ENCODE measurements around the gene ADAM19.

Gene ADAM19

DNA sequence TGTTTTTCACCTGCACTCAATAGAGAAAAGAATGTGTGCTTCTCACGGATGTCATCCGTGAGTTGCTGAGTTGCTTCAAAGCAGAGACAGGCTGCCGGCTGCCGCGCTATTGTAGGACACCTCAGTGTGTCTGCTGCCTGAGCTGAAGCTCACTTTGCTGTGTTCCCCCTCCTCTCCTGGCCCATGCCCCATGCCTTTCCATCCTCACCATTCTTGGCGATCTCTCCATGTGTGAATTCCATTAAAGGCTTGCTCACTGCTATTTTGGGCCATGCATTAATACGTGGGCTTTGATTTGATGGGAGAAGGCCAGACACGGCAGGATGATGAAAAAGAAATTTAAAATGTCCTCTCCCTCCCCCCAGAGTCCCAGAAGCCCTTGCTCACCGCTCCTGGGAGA, 14.5 kb downstream of the ADAM19 start:
- DNase-seq: no peak

DNA sequence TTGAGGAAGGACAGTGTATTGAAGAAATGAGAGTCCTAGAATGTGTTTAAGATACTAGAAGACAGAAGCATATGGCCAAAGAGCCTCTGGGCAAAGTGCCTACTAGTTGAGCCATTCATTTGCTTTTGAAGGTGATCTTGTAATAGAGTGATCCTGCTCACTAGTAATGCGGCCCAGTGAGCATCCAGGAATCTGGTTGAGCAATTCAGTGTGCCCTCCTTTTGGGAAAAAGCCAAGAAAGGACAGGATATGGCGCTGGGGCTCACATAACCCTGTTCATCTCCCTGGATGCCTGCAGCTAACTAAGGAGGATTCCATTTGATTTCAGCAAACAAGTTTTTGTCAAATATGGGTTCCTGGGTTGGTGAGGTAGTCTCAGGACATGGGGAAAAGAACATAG, 16.3 kb downstream of the ADAM19 start:
- no peak for DNase-seq

DNA sequence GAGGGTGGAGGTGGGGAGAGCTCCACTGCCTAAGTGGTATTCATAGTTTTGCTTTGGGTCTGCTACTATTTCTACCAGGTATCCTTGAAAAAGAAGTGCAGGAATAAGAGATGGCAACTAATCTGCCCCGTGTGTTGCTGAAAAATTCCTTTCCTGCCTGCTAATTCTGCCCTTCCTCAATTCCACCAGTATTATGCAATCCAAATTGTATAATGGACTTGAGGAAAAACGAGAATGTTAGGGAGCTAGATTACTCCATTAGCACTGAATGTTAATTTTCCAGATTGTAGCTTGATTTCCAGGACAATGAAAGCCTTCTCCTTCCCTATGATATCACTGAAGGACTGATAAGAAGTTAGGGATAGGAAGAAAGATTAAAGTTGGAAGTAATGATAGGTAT, 16.9 kb downstream of the ADAM19 start:
- DNase-seq: no peak

DNA sequence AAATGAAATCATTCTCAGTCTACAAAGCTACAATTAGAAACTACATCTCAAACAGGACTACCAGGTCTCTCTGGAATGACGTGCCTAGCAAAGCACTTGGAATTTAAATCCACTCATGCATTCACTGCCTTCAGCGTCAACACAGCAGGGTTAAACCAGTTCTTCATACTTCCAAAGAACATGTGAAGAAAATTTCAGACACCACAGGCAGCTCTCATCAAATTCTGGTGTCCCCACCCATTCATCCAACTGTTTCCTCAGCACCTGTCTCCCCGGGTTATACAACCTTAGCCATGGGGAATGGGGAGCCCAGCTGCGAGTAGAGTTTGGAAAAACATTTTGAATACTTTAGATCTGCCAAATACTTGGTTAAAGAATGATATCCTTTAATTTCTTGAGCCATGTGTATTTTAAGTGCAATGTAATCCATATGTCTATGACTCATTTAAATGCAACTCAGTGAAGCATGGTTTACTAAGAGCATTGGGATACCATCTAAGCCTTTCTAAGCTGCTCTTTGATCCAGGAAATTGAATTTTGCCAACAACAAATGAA, 17.5 kb downstream of the ADAM19 start:
- DNase-seq: no peak

DNA sequence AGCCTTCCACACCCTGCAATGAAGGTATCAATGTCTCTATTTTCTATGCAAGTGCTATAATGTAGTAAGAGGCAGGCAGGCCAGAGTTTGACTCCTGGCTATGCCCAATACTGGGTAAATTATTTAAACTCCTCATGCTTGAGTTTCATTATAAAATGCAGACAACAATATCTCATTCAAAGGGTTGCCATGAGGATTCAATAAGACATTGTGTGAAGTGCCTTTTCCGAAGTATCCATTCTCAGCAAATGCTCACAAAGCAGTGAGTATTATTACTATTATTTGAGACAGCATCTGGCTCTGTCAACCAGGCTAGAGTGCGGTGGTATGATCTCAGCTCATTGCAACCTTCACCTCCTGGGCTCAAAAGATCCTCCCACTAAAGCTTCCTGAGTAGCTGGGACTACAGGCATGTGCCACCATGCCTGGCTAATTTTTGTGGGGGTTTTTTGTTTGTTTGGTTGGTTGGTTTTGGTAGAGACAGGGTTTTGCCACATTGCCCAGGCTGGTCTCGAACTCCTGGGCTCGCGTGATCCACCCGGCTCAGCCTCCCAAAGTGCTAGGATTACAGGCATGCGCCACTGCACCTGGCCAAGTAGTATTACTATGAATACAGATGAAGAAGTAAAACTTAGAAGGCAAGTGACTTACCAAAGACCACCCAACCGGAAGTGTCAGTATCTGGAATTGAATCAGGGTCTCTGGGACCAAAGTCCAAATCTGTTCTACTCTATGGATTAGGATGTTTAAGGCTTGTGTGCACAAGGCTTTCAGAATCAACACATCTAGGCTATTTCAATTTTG, 18.8 kb downstream of the ADAM19 start:
- DNase-seq: no peak

DNA sequence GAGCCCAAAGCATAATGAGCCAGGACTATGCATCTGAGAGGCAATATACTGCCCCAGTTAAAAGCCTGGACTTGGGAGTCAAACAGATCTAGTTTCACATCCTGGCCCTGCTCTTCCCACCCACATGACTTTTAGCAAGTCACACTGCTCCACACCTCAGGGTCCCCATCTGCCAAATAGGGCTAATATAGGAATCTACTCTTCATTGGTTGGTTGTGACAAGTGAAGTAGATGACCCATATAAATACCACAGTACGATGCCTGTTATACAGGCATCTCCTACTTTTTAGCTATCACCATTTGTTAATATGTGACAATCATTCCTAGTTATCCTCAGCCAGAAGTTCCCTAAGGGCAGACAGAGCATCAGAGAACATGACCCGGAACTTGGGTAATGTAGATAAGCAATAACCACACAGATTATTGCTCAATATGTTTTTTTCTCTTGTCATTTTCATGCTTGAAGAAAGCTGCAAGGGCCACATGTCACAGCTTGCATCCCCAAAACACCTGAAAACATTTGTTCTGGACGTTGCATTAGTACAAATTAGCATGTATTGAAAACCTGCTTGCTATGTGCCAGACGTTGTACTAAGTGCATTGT, 20.4 kb downstream of the ADAM19 start:
- no peak for DNase-seq

DNA sequence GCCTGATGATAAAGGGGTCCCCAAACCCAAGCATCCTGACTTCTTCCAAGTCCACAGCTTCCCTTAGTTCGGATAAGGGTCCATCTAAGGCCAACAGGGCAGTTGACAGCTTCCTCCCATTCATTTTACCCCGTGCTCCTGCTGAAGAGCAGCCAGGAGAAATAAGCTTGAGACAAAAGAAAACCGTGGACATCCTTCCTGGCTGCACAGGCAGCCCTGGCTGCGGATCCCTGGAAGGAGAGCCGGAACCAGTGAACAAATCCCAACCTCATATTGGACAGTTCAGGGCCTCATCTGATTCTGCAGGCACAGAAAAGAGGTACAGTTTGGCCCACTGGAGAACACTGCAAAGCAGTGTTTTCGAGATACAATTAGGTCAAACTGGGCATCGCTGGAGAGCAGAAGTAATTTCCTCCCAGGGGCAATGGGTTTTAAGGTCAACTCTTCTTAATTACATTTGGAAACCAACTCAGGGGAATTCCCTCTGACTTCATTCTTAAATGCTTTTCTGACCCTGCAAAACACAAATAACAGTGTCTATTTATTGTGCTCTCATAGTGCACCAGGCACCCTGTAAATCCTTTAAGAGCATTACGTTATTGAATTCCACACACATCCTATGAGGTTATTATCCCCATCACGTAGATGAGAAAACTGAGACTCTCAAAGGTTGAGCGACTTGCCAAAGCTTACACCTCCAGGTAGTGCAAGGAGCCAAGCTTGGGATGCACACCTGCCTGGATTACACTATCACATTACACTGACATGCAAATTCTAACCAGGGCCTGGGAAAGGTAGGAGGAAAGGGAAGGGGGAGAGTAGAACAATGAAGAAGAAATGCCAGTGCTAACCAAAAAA, 21.2 kb downstream of the ADAM19 start:
- no peak for DNase-seq

DNA sequence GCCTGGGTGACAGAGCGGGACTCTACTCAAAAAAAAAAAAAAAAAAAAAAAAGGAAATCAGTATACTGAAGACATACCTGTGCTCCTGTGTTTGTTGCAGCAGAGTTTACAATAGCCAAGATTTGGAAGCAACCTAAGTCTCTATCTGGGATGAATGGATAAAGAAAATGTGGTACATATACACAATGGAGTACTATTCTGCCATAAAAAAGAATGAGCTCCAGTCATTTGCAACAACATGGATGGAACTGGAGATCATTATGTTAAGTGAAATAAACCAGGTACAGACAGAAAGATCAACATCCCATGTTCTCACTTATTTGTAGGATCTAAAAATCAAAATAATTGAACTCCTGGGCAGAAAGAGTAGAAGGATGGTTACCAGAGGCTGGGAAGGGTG, 22.9 kb downstream of the ADAM19 start:
- no peak for DNase-seq

DNA sequence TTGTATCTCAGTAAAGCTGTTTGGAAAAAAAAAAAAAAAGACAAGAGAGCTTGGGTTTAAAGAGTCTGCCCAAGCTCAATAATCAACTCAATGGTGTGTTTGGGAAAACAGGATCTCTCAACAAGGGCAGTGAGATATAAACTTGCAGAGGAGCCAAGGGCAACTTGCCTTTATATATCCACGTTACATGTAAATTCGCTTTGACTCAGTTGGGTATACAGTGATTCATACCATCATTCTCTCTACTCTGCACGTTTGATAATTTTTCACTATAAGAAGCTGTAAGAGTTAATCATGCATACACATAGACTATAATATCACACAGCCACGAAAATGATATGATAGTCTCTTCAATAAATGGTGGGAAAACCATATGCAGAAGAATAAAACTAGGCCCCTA, 24.9 kb downstream of the ADAM19 start:
- DNase-seq: no peak

DNA sequence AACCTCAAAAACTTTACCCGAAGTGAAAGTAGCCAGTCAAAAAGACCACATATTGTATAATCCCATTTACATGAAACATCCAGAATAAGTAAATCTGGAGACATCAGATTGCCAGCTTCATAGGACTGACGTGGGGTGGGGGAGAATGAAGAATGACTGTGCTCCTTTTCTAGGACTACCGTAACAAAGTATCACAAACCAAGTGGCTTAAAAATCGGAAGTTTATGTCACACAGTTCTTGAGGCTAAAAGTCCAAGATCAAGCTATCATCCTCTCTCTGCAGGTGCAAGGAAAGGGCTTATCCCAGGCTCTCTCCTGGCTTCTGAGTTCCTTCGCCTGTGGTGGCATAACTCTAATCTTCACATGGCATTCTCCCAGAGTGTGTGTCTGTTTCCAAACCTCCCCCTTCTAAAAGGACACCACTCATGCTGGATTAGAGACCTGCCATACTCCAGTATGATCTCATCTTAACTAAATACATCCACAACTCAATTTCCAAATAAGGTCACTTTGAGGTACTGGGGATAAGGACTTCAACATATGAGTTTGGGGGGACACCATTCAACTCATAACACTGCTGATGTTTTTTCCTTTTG, 25.5 kb downstream of the ADAM19 start:
- DNase-seq: no peak

DNA sequence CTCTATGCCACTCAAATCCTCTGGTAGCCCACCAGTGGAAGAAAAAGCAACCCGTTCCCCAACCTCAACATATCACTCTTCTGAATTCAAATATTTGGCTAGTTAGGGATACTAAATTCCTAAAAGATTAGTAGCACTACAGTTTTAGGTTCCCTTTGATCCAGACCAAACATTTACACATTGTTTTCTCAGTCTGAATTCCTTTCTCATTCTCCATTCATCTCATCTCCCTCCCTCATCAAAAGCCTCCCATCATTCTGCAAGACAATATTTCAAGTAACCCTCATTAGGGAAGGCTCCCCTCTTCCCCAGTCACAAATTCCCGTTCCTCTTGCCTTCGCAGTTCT, 26.3 kb downstream of the ADAM19 start:
- DNase-seq: no peak

DNA sequence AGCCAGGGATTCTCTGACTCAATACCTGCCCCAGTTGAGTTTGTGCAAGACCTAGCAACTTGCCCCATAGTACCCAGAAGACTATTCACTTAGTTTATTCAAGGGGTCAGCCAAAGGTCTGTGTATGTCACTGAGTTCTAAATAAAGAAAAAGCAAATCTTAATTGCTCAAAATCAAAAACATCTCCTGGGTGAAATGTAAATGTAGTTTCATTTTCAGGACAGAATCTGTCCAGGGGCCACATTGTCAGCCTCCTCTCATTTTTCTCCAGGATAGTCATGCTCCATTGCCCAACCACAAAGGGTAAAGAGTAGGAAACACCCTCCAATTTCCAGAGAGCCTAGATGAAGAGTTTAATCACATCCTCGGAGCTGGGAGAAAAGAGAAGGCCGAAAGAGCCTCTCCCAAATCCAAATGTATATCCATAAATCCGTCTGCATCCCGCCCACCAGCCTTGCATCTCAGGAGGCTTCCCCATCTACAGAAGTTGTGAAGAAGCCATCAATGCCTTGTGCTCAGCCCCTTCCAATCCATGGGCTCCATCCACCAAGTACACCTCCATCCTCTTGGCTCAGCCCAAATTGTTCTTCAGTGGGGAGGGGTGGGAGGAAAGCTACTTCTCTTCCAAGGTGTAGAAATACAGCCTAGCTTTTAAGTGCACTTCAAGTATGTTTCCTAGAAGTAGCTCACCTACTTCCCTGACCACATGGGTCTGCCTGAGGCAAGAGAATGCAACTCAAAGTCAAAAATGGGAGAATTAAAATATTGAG, 26.9 kb downstream of the ADAM19 start:
- DNase-seq: no peak

DNA sequence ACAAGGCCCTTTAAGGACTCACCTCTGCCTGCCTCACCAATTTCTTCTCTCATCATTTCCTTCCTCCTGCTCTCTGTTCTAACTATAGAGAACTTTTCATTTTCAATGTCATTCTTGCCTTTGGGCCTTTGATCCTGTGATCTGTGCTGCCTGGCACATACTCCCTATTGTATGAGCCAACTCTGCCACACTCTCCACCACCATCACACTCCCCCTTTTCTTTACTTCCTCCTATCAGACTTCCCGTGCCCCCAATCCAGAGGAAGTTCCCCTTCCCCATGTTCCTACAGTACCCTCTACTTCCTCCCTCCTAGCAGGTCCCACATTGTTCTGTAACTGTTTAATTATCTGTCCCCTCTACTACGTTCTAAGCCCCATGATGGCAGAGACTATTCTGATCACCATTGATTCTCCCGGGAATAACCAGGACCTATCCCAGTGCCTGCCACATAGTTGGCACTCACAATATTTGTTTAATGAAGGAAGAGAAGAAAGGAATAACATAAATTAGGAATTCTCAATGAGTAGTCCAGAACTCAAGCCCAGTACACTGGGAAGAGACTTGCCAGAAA, 27.5 kb downstream of the ADAM19 start:
- DNase-seq: no peak

DNA sequence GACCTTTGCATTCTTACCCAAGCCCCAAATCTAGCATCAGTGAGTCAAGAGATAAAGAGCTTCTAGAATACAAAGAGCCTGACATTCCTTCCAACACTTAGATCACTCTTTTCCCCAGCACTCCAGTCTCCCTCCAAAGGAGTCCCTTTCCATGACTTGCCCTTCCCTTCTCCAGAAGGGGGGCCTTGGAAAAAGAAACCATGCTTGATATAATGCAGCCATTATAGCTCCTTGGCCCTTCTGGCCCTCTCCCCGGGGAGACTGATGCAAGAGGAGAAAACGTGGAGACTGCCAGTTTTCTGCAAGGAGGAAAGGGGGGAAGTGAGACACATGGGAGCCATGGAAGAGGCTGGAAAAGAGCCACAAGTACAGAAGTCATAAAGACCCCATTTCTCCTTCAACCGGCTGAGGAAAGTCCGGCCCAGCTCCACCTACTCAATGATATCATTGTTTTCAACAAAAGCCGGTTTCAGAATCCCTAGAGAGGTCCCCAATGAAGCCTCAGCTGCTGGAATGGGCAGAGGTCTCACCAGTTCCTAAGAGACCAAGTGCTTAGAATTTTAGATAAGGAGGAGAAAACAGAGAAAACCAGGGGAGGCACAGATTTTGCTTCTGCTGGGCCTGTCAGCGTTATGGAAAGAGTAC, 29.0 kb downstream of the ADAM19 start:
- no peak for DNase-seq

DNA sequence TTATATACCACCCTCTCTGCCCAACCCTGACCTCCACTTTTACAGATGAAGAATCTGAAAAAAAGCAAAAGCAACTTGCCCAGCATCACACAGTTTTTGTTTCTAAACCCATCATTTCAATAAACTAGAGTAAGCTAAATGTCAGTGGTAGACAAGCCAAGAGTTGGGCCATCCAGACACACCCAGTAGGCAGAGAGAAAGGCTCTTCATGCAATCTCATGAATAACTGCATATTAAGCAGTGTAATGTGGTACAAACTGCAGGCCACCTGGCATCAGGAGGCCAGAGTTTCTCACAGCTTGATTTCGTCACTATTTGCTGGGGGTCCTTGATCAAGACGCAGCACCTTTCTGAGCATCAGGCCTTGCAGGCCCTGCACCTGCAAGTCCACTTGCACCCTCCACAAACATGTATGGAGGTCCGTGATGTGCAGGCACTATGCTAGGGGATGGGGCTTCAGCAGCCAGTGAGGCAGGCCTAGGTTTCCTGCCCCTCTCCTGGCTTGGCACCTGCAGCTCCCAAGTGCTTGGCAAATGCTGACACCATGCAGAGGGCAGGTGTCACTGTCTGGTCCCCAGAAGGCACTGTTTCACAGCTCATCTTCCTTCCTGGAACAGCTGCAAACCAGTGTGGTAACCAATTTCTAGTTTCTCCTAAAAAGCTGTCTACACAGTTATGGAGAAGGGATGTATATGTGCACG, 29.8 kb downstream of the ADAM19 start:
- no peak for DNase-seq

DNA sequence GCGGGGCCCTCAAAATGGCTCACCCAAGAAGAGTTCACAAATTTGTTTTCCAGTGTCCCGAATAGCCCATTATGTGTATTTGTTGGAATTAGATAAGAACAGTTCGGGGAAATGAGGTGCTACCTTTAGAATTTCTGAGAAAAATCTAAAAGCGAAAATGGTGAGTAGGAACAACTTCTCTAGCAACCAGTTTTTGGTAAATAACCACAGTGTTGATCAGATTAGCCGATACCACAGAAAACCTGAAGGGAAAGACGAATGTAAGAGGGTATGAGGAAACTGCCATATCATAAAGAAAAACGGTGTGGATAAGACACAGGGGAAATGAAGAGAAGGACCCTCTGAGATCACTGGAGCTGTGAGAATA, 31.0 kb downstream of the ADAM19 start:
- no peak for DNase-seq

DNA sequence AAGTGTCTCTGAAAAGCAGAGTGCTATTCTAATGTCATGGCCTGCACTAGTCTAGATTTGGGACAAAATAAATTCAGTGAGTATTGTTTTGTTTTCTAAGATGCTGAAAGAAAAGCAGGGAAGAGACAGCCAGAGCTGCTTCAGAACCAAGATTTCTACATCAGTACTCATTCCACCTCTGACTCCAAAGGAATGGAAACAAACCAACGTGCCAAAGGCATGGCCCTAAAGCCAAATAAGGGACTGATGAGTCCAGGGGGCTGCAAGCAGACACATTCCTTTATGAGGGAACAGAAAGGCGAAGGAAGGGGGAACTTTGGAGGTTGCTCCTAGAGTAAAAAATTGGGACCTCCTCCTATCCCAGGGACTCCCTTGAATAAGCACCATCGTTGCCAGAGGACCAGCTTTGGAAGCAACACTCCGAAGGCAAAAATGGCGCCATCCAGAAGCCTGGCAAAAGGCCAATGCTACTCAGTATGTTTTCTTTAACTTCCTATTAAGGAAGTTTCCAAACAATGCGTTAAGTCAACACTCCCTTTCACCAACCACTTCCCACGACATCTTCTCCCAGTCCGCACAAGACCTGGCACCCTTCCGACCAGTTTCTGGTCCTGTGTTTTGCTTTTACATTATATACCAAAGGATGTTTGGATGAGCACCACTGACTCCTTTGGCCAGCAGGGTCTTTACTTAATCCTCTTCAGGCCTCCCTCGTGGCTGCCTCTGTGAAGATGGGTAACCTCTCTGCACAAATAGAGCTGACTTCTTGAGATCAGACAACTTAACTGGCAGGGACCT, 31.6 kb downstream of the ADAM19 start:
- no peak for DNase-seq

DNA sequence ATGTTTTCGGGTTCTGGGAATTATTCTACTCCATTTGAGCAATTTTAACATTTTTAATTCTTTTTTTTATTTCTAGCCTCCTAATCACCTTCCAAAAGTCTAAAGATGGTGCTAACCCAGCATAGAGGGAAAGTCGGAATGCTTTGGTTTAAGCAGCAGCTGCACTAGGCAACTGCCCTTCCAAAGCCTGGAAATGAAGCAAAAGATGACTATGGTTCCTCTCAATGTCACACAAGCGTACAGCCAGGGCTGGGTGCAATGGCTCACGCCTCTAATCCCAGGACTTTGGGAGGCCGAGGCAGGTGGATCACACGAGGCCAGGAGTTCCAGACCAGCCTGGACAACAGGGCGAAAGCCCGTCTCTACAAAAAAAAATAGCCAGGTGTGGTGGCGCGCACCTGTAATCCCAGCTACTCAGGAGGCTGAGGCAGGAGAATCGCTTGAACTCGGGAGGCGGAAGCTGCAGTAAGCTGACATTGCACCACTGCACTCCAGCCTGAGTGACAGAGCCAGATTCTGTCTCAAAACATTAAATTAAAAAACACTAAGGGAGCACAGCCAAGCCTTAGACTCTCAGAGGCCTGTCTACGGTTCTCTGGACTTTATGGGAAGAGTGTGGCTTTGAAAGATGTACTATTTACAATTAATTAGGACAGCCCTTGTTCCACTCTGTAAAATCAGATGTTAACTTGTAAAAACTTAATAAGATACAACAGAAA, 33.1 kb downstream of the ADAM19 start:
- DNase-seq: no peak

DNA sequence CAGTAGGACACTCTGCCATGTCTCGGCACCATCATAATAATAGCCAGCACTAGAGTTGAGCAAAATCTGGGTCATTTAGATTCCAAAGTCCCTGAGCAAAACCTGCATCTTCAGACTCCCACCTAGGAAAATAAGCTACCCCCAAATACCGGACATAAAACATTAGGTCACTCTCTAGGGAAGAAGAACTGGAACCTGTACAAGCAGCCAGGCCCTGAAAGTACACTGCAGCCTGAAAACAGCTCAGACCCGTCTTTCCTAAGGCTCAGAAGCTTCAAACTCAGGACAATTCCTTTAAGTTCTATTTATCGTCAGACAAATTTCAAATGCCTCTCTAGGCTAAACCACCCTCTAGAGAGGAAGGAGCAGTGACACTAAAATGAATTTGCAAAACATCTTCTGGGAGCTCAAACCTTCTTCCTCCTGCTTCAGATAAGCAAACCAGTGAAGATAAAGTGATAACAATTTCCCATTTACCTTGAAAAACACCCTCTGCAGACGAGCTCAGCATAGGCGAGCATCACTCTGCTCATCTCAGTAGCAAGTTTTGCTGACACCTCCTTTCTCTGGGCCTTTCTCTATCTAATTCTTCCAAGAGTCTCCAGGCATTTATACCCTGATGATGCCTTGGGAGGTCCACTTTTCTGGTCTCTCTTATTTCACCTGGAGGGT, 34.0 kb downstream of the ADAM19 start:
- no peak for DNase-seq
